ENCODE measurements around the gene FLOT1. TPM values are rescaled to one million over a fixed set of nuclear protein-coding genes. Genes with fewer than 3 reads are reported as not detected.

Gene FLOT1
- total and polyA plus RNA-seq, 2 donors (not counting 3 experiments of a cell fraction or from before 2014, with no cell fraction given): 141 to 154 TPM

GRCh38 chr6:30683183-30683979, 59.1 kb downstream of the FLOT1 start:
- FAIRE-seq: no peak
- Histone ChIP-seq H3K27ac (ENCODE audit: insufficient read depth, low read depth, low read length) (peak overlapping the region; percentile 94), H3K9me1 (replicated peaks; ENCODE audit: control insufficient read depth, extremely low read depth, insufficient read depth, low read length) (no peaks in the 10 kb centered on the region), H3K79me2 (ENCODE audit: control insufficient read depth, insufficient read depth, low read length) (peaks cover 90% of the 10 kb centered on the region), H3K36me3 (ENCODE audit: control insufficient read depth in 2 of 2, extremely low read depth in 1 of 2, insufficient read depth in 2 of 2, low read length in 2 of 2) (peaks cover 3 to 4% of the 10 kb centered on the region in 2 experiments), H3K27me3 (ENCODE audit: control insufficient read depth in 2 of 2, insufficient read depth in 2 of 2, low read length in 2 of 2) (no peaks in the 10 kb centered on the region), H4K20me1 (replicated peaks; ENCODE audit: control insufficient read depth, extremely low read depth, insufficient read depth, low read length) (no peaks in the 10 kb centered on the region), H3K9ac (replicated peaks; ENCODE audit: extremely low read depth, insufficient read depth, low read length) (peak overlapping the region; percentile 91), H3K4me1 (ENCODE audit: control insufficient read depth, extremely low read depth, insufficient read depth, low read length) (peaks cover 43% of the 10 kb centered on the region), H3K9me3 (replicated peaks; ENCODE audit: control insufficient read depth, insufficient read depth, low read length) (no peaks in the 10 kb centered on the region), H2AFZ (ENCODE audit: low read depth, low read length) (no peak overlapping the region), H3K4me3 (replicated peaks in 1 of 3; ENCODE audit: insufficient read depth in 1 of 3, low read depth in 1 of 3, low read length in 3 of 3) (peak overlapping the region; percentile 81 to 93 (median 87)), H3K4me2 (ENCODE audit: insufficient read depth, low read length) (peak overlapping the region; percentile 85)
- intact Hi-C loops (cut with micrococcal nuclease) (loop anchor here (2.0 kb wide), 1 partner anchor 403 kb away; no protein-coding TSS in a partner anchor), dilution Hi-C loops (cut with MboI; ENCODE audit: extremely low pct_ligation_motif_present, low sequenced_read_pairs) (no loop called here)
- BruUV-seq (replicated peaks): no TSS peak
- peak; percentile 39 for DNase-seq (ENCODE audit: low read depth, low spot score)
- ChIA-PET CTCF (interaction anchor here (1.1 to 6.6 kb wide), 7 partner anchors 10 to 404 kb away, joined by 4 to 296 read pairs (median 13); partner anchors contain the start of genes DHX16, MDC1 and TUBB), POLR2A (interaction anchor here (3.5 kb wide), 1 partner anchor 35 kb away, joined by 18 read pairs; the partner anchor contains the start of gene MDC1)
- TF ChIP-seq GATA2 (IDR thresholded peaks at IDR 0.05; ENCODE audit: insufficient read depth, insufficient read length, low read depth, low read length) (no peak), JUN (IDR thresholded peaks at IDR 0.05; ENCODE audit: borderline replicate concordance, insufficient read depth, insufficient read length, low read depth) (no peak), EZH2 (IDR thresholded peaks at IDR 0.05; ENCODE audit: borderline replicate concordance, low read depth, low read length, severe bottlenecking) (no peak), MYC (IDR thresholded peaks at IDR 0.05; ENCODE audit: low read depth, low read length) (no peak), POLR2AphosphoS5 (IDR thresholded peaks at IDR 0.05; ENCODE audit: insufficient read depth, low read depth, low read length) (no peak), FOS (IDR thresholded peaks at IDR 0.05; ENCODE audit: borderline replicate concordance, insufficient read depth, low read length) (no peak), CTCF (IDR thresholded peaks at IDR 0.05; ENCODE audit: extremely low read depth in 1 of 2, insufficient read depth in 1 of 2, low read depth in 1 of 2, low read length in 2 of 2) (no peak)
- TF ChIP-seq, protein P1, sequence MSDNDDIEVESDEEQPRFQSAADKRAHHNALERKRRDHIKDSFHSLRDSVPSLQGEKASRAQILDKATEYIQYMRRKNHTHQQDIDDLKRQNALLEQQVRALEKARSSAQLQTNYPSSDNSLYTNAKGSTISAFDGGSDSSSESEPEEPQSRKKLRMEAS (IDR thresholded peaks at IDR 0.05; ENCODE audit: insufficient read depth, insufficient read length): no peak
